Dermis microvascular lymphatic vessel endothelial cell (primary cell): ENCODE data around the gene HTRA1. TPM values are rescaled to one million over a fixed set of nuclear protein-coding genes. Genes with fewer than 3 reads are reported as not detected.

Source experiments
- DNase-seq, 2 donors: peaks; one replicate each; pipeline versions ENCODE4 v3.0.0 to v3.0.0-alpha.2; 2010; ENCODE audit warnings: low read depth in 2 of 2
- total RNA-seq: library from RNA; depleted of rRNA; stranded (reverse); fragments of >200 nt; gene quantifications from 2 replicates; pipeline ENCODE4 v1.2.1, GENCODE V29; 2014

HTRA1 gene
- total RNA-seq, 1 donor from 2014 or later = 60.7 TPM

DNA sequence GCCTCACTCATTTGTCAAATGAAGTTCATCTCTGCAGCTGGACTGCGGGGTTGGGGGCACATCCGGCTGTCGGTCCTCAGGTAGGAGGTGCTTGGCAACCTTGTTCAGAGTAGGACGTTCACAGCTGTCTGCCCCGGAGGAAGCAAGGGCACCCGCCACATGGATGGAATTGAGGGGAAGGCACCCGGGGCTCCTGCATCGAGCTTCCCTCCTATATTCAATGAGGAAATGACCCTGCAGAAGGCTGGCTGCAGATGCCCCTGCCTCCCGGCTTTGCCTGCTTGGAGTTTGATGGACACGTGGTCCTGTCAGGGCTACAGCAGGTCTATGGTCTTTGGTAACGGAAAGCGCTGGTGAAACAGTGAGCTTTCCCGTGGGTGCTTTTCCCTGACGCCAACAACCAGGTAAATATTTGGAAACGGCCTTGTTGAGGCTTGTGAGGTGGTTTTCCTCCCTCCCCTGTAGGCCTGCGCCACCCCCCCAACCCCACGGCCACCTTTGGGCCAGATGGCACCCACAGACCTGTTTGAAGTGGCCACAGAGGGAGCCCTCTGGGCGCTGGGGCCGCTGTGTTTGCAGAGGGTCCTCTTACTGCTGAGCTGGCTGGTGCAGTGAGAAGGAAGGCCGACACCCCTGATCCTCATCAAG, 32.9 kb downstream of the HTRA1 start:
- peak; percentile 78 to 85 for DNase-seq

DNA sequence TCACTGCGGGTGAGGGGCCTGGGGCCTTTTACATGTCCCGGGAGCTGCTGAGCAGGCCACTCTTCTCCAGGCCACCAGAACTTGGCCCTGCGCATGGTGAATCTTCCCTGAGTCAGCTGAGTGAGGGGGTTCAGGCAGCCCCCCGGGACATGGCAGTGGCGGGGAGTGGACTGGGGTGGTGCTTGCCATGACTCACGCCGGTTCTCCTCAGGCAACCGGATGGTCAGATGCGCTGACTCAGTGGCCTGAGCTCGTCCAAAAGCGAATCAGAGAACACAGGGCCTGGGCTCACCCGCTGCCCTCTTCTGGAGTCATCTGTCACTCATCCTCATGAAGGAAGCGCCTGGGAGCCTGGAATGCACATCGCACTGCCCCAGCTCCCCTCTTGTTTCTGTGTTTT, 33.5 kb downstream of the HTRA1 start:
- DNase-seq = peak; percentile 73 to 97

DNA sequence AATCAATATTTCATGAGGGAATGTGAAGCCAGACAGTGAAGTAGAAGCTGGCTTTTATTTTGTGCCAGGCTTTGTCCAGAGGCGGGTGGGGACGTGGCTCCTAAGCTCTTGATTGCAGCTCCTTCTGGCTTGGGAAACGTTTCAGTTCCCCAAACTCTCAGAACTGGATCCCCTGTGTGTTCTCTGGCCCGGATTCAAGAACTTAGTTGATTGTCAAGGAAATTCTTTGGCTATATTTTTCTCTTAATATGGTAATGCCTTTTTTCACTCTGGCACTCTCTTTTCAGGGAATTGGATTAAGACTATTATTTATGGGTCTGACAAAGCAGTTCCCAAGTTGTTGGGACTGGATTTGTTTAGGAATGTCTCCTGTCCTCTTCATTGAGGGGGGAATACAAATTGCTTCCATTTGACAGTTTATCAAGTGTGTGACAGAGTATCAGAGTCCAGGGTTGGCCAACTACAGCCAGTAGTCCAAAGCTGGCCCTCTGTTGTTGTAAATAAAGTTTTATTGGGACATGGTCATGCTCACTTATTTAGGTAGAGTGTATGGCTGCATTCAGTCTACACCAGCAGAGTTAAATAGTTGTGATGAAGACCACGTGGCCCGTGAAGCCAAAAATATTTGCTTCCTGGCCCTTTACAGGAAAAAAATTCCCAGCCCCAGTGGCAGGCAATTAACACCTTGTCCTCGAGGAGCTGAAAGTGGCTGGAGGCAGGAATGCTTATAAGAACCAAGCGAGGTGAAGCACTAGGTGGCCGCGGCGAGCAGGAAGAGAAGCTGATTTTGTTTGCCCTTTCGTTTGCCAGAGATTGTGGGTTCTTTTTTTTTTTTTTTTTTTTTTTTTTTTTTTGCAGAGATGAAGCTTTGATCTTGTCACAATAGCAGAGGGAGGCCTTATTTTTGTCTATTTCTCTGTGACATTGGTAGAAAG, 34.3 kb downstream of the HTRA1 start:
- peak in 1 of 2 donors; percentile 65 for DNase-seq

DNA sequence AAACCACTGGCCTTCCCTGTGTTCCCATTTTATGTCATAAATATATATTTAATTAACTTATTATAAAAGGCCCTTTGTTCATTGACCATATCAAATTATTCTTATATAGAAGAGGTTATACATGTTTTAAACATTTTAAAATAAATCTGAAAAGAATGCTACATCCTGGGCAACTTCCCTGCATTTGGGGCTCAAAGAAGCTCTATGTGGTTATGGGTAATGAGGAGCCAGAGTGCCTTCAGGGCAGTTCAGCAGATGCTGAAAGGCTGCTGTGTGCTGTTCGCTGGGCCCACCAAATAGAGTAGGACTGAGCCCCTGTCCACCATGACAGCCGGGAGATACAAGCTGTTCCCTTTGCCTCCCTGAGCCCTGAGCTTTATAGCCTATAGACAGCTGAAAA, 35.9 kb downstream of the HTRA1 start:
- no peak for DNase-seq

DNA sequence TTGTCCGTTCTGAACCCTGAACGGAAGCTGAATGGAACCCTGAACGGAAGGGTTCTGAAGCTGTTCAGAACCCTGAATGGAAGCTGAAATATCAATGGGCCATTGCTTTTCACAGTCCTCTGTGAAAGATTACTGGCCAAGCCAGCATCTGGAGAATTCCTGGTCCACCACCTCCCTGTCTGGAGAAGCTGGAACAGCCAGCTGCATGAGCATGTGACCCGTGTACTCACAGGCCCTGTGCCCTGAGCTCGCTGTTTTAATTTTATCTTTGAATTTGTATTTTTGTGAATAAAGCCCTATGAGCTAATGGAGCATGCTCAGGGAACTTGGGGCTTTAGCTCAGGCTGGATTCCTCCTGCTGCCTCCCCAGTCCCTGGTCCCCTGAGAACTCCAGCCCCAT, 37.2 kb downstream of the HTRA1 start:
- DNase-seq = no peak

DNA sequence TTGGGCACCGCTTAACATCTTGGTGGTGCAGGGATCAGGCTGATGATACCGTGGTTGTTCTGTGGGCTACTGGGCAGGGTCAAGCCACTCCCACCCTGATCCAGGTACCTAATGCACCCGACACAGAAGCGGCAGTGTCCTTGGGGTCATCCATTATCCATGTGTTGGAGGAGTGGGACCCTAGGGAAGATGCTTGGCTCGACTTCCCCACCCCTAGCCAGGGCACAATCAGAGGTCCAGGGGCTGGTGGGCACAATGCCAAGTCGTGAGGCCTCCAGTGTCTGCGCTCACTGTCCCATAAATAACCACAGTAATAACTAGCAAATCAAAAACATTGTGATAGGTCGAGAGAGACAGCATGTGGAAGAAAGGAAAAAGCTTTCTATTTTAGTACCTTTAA, 37.7 kb downstream of the HTRA1 start:
- DNase-seq = no peak

DNA sequence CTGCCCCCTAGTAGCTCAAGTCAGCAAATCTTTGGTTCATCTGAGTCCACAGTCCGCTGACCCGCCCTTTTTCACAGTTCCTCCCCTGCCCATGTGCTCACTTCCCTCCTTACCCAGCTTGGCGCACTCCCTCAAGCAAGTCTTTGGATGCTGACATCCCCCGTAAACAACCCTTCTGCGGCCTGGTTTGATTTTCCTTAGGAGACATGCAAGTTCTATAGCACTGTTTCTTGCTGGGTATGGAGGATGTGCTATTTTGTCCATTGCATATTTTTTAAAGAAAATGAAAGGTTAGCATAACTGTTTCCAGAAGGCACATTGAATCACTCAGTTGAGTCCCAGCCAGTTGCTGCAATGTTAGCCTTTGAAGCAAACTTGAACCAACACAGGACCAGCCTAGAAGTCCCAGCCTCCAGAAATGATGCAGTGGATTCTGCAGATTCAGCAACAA, 38.2 kb downstream of the HTRA1 start:
- no peak for DNase-seq

DNA sequence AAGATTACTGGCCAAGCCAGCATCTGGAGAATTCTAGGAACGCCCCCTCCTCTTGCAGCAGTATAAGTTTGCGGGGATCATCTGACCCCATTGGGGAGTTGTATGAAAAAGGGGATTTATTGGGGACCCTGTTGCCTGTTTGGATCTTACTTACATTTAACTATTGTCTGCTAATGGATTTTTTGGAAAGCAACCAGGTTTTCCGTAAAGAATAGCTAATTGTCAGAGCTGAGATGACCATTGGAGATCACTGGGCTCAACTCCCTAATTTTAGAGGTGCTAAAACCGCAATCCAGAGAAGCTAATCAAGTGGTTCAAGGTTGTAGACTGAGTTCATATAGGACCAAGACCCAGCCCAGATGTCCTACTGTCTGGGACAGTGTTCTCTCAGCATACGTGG, 38.8 kb downstream of the HTRA1 start:
- DNase-seq = no peak

DNA sequence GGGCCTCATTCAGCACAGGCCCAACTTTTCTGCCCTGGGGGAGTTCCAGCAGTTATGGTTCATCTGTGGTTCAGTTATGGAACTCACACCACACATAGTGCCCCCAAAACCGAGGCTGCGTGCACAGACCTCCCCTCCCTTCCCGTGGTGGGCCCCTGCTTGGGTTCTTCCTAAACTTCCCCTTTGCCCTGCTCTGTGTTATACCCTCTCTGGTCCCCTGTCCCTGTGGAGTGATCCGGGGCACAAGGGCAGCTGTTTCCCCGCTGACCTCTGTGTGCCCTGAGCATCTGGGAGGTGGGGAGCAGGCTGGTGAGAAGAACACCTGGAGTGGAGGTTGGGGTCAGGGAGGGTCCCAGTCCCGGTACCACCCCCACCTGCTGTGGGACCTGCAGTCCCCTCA, 39.4 kb downstream of the HTRA1 start:
- no peak for DNase-seq

DNA sequence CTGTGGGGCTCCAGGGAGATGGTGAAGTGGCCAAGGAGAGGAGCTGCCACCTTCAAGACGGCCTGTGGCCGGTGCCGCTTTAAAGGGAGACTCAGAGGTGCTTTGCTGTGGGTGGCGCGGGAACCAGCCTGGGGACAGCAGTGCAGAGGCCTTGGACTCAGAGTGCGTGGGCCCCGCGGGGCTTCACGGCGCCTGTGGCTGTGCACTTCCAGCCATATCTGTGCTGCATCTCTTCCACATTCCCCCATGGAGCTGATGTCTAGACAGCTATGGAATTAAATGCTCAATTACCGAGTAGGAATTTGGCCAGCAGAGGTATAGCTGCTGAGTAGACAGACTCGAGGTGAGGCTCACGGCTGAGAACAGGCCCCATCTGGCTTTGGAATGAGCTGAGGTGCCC, 41.7 kb downstream of the HTRA1 start:
- no peak for DNase-seq

DNA sequence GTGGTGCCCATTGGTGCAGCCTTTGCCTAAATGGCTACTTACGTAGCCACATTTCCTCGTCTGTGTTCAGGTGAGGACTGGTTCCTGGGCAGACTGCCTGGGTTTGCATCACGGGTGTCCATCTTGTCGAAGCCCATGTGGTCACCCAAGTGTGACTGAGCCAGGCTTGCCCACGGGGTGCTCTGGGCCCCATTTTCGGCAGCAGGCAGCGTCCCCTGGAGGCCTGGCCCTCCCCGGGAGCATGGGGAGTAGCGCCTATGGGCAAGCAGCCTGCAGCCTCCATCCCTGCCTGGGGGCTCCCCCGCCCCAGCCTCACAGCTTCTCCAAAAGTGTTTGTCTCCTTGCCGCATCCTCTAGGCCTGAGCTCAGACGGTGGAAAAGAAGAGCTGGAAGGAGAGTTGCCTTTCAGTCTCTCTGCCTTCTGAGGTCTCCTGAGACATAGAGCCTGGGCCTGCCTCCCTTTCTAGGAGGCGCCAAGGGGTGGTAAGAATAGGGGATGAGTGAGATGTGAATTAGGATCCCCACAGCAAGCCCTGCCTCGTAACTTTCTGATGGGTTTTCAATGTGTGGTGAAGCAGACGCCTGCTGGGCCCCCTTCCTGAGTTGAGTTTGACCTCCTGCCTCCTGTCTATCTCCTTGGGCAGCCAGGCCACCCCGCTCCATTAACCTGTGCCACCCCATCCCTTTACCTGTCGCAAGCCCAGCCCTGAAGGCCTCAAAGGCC, 42.7 kb downstream of the HTRA1 start:
- no peak for DNase-seq

DNA sequence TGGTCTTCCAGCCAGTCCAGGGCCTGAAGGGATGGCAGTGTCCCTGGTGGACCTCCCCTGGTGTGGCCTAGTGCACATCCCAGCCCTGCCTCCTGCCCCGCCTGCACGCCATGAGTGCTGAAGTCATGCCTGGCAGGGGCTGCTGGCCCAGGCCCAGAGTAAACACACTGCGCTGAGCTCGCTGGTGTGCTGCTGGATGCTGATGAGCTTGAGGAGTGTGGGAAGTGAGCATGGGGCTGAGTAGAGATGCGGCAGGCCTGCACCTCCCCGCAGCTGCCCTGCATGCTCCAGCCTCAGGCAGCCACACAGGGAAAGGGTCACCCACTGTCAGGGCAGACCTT, 43.2 kb downstream of the HTRA1 start:
- peak; percentile 76 to 94 for DNase-seq

DNA sequence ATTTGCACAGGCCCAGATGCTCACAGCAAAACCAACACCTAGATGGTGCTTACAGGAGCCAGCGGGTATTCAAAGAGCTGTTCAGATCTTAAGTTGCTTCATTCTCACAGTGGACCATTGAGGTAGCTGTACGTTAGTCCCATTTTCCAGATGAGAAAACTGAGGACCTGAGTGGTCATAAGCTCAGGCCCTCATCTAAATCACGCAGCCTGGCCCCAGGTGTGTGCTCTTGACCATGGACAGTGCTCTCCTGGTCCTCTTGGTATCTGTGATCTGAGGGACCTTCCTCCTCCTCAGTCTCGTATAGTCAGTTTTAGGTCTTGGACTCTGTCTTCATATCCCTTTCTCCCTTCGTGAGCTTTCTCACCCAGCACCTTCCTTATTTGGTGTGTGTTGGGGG, 43.7 kb downstream of the HTRA1 start:
- DNase-seq = no peak

DNA sequence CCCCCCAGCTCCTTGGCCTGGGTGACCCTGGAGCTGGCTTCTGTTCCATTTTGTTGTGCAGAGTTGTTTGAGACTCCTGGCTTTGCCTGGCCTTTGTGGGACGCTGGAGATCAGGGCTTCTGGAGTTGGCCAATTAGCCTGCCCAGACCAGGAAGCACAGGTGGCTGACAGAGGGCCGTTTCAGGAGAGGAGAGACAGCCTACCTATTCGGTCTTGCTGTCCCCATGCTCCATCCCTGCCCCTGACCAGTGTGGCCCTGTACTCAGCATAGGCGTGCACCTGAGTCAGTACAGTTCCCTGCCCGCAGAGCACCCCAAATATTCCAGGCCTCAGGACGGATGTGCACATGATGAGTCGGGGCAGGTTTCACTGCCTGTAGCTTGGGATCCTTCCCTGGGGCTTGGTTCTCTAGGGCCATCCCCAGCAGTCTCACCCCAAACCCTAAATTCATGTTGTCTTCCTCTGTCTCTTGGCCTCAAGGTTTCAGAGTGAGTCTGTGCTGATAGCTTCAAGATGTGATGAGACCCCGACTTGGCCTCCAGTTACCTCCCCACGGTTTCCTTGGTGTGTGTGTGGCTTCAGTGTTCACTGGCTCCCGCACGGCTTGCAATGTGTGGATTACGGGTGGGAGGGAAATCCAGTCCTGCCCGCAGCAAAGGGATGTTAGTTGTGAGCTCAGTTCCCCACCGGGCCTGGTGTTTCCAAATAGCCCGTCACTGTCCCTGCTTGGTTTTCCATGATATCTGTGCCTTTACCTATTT, 44.7 kb downstream of the HTRA1 start:
- DNase-seq = no peak

DNA sequence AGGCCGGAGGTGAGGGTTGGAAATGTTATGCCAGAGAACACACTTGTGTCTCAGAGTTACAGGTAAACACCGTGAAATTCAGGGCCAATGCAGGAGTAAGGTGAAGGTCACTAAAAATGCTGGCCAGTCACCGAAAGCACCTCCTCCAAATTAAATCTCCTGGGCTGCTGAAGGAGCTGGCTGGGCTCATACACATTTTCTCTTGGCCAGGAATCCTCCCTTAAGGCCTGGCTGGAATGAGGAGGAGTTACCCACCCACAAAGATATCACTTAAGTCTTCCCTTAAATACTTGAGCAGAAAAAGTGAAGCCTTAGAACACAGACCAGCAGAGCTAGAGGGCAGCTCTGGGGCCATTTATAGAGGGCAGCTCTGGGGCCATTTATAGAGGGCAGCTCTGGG, 46.3 kb downstream of the HTRA1 start:
- no peak for DNase-seq

DNA sequence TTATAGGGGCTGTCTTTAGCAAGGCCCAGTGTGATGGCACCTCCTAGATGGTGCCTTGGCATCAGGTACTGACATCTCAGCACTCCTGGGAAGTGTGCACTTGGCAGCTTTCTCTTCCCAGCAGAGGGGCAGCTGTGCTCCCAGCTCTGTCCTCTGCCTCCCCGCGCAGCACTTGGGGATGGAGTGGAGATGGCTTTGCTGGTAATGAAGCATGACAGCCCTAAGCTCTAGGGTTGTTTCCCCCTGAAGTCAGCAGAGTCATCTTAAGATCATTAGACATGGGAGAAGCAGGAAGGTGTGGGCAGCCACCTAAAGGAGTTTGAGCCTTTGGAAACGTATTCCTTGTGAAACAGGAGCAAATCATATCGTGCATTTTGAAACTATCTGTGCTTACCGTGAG, 46.7 kb downstream of the HTRA1 start:
- DNase-seq = no peak

DNA sequence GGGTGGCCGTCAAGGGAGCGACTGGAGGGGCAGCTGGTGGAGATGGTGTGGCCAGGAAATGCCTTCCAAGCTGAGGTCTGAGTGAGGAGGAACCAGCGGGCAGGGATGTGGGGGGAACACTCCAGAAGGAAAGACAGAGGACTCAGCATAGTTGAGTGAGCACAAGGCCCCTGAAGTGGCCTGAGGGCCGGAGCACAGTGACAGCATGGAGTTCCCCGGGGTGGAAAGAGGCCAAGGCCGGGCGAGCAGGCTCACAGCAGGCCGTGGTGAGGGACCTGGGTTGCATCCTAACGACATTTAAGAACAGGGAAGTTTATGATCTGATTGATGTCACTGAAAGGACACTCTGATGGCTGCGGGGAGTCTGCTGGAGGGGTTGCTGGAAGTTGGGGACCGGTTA, 48.0 kb downstream of the HTRA1 start:
- DNase-seq = no peak

DNA sequence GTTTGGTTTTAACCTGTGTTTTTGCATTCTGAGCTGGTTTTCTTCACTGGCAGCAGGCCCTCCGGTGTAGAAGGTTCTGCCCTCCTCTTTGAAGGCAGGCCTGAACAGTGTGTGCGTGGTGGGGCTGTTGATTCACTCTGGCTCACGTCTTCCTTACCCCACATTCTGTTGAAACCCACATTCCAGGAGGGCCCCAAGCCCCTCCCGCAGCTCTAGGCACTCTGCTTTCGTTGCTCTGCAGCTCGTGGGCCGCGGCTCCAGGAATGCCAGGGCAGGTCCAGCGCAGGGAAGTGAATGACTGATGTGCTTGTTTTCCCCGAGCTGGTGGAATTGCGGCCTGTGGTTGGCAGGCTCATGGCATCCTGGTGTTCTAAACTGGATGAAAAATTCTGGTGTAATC, 49.0 kb downstream of the HTRA1 start:
- no peak for DNase-seq

DNA sequence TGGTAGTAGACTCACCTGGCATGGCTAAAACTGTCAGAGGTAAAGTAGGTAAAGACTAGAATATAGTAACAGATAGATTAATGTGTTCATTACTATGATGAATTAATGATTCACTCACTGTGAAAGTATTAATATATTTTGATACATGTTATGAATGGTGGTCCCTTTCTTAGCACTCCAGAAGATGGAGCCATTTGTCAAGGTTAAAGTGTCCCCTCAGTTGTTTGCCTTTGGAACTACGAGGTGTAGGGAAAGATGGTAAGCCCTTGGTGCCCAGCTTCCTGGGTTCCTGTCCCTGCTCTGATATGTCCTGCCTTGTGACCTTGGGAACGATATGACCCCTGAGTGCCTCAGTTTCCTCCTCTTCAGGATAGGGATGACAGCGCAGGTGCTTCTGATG, 49.4 kb downstream of the HTRA1 start:
- no peak for DNase-seq

DNA sequence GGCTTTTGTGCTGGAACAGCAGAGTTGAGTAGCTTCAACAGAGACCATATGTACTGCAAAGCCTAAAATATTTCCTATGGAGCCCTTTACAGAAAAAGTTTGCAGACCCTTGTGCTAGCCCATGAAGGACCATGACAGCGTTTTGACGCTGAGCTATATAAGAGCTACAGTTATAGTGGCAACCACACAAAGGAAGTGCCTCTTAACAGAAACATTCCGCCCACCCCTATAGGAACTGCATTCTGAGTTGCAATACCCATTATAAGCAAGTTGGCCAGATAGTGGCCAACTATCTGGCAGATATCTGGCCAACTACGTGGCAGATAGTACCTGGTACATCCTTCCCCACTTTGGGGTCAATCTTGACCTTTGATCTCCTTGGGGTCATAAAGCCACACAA, 51.7 kb downstream of the HTRA1 start:
- no peak for DNase-seq

DNA sequence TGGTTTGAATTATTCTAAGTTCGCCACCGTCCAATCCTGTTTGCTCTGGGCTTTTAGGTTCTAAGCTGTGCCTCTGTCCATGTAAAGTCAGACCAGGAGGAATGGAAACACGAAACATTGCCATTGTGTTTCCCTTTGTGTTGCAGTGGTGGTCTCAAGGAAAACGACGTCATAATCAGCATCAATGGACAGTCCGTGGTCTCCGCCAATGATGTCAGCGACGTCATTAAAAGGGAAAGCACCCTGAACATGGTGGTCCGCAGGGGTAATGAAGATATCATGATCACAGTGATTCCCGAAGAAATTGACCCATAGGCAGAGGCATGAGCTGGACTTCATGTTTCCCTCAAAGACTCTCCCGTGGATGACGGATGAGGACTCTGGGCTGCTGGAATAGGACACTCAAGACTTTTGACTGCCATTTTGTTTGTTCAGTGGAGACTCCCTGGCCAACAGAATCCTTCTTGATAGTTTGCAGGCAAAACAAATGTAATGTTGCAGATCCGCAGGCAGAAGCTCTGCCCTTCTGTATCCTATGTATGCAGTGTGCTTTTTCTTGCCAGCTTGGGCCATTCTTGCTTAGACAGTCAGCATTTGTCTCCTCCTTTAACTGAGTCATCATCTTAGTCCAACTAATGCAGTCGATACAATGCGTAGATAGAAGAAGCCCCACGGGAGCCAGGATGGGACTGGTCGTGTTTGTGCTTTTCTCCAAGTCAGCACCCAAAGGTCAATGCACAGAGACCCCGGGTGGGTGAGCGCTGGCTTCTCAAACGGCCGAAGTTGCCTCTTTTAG, 52.9 kb downstream of the HTRA1 start:
- DNase-seq = no peak
